ENCODE results near the gene DGKG. TPM values are rescaled to one million over a fixed set of nuclear protein-coding genes. Genes with fewer than 3 reads are reported as not detected.

The DGKG gene
- total and polyA plus RNA-seq, 7 donors, result 0.60 to 30.7 (median 6.1) TPM

DNA sequence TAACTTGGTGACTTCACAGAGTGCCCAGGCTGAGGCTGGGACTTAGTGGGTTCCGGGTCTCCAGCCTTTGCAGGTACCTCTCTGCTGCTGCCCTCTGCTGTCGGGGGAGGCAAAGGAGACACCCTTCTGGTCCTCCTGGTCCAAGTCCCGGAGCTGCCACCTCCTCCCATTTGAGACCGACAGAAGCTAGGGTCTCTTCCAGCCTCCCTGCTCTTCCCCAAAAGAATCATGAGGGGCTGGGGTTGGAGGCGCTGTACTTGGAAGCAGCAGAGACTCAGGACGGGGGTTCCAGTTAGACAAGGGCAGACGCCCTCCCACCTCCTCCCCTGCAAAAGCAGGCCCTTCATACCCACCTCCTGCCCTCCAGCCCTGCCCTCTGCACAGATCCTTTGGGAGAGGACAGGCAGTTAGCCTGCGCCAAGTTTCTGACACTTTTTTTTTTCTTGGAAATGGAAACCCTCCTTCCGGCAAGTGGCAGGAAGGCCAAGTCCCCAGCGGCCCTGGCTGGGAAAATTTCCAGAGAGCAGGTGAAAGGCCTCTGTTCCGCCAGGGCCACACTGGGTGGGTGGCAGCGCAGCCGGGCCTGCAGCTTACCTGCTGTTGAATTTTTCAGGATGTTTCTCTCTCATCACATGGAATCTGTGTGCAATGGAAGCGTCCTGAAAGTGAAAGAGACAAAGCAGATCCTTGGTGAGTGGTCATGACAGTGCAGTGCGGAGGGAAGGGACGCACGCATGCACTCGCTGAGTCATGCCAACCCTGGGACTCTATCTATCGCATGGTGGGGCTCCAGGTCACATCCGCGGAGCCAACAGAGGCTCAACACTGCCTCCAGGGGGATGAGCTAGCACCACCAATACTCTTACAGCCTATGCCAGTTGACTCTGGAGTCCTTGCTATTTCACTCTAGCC, 119.9 kb downstream of the DGKG start:
- peaks cover 0 to 10% (median 4%) of the 10 kb centered on the region in 4 donors for H3K4me1 ChIP-seq
- 20 to 34% methylated on average over 21 of the region's 21 CpGs for WGBS, 2 donors
- H3K27ac ChIP-seq, result peak overlapping the region in 2 of 4 donors; percentile 18 to 58
- DNase-seq, result peak; percentile 79
- H3K36me3 ChIP-seq, result peaks cover 0 to 6% (median 0%) of the 10 kb centered on the region in 4 donors
- H3K9me3 ChIP-seq, result no peaks in the 10 kb centered on the region
- no peaks in the 10 kb centered on the region for H3K27me3 ChIP-seq
- intact Hi-C loops (cut with DNase I), result loop anchor here (2.0 kb wide), 1 partner anchor 259 kb away; no protein-coding TSS in a partner anchor
- peak overlapping the region in 3 of 4 donors; percentile 13 to 20 (median 18) for H3K4me3 ChIP-seq
- TF ChIP-seq POLR2AphosphoS5 (IDR thresholded peaks at IDR 0.05), result peak in 1 of 4 donors; percentile 19
- TF ChIP-seq POLR2A (IDR thresholded peaks at IDR 0.05), result no peak
- TF ChIP-seq CTCF (IDR thresholded peaks at IDR 0.05), result peak in 1 of 4 experiments; percentile 39

DNA sequence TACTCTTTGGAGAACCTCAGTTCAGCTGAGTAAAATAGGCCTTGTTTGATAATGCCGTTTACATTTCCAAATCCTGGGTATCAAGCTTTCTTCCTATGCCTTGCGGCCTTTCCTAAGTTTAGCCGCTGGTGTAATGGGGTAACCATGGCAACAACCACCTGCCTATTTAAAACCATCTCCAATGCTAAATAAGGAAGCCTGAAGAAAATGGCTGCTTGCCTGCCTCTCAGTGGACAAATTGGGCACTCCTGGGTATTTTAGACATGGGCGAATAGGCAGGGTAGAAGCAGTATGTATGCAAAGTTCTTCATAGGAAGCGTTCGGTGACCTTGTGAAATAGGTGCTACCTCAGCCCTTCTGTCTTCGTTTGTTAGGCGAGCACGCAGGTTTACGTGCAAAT, 122.7 kb downstream of the DGKG start:
- Histone ChIP-seq H3K4me1 (peaks cover 0 to 10% (median 4%) of the 10 kb centered on the region in 4 donors), H3K36me3 (peaks cover 0 to 6% (median 0%) of the 10 kb centered on the region in 4 donors), H3K9me3 (no peaks in the 10 kb centered on the region), H3K27me3 (no peaks in the 10 kb centered on the region), H3K27ac (peak overlapping the region in 1 of 4 donors; percentile 61), H3K4me3 (no peak overlapping the region)
- no peak for TF ChIP-seq POLR2A (IDR thresholded peaks at IDR 0.05)
- TF ChIP-seq EP300 (IDR thresholded peaks at IDR 0.05), result no peak
- TF ChIP-seq CTCF (IDR thresholded peaks at IDR 0.05), result no peak
- TF ChIP-seq POLR2AphosphoS5 (IDR thresholded peaks at IDR 0.05), result no peak
- DNase-seq, result no peak
- 84 to 85% methylated on average over 10 of the region's 10 CpGs for WGBS, 2 donors
- intact Hi-C loops (cut with DNase I), result no loop called here

DNA sequence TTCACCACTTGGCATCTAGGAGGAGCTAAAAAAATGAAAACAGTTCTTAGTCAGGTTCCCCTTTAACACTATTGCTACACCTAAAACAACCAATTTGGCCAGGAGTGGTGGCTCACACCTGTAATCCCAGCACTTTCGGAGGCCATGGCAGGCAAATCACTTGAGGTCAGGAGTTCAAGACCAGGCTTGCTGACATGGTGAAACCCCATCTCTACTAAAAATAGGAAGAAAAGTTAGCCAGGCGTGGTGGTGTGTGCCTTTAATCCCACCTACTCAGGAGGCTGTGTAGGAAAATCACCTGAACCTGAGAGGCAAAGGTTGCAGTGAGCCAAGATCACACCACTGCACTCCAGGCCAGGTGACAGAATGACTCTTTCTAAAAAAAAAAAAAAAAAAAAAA, 124.1 kb downstream of the DGKG start:
- WGBS, 2 donors, result 89 to 90% methylated on average over 2 of the region's 2 CpGs
- TF ChIP-seq EP300 (IDR thresholded peaks at IDR 0.05), result no peak
- no peak overlapping the region for H3K27ac ChIP-seq
- intact Hi-C loops (cut with DNase I), result no loop called here
- H3K9me3 ChIP-seq, result no peaks in the 10 kb centered on the region
- peaks cover 0 to 6% (median 0%) of the 10 kb centered on the region in 4 donors for H3K36me3 ChIP-seq
- H3K27me3 ChIP-seq, result no peaks in the 10 kb centered on the region
- H3K4me3 ChIP-seq, result no peak overlapping the region
- DNase-seq, result no peak
- peaks cover 0 to 10% (median 4%) of the 10 kb centered on the region in 4 donors for H3K4me1 ChIP-seq

DNA sequence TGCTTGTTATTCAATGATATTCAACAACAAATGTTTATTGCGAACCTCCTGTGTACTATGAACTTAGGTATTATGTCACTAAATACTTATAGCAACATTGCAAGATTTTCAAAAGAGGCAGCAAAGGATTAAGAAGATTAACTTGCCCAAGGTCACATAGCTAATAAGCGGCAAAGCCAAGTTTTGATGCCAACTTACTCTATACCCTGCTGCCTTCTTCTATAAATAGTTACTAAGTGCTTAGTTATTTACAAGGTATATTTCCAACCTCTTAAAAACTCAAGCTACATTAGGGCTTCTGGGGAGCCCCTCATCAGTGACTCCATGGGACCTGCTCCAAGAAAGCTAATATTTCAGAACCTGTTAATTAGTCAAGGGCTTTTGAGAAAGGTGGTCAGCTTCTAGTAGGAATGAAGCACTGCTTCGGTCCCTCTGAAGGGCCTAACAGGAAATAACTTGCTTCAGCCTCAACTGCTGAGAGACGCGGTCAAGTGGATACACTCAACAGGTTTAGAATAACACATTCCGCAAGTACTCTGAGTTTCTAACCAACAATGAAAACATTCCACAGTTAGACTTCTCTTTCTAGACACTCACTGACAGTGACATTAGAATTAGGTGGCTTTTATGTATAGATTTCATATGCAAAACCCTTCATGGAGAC, 125.5 kb downstream of the DGKG start:
- H3K27ac ChIP-seq, result no peak overlapping the region
- intact Hi-C loops (cut with DNase I), result no loop called here
- peaks cover 0 to 6% (median 0%) of the 10 kb centered on the region in 4 donors for H3K36me3 ChIP-seq
- 92 to 96% methylated on average over 6 of the region's 6 CpGs for WGBS, 2 donors
- H3K27me3 ChIP-seq, result no peaks in the 10 kb centered on the region
- TF ChIP-seq POLR2A (IDR thresholded peaks at IDR 0.05) (no peak), CTCF (IDR thresholded peaks at IDR 0.05) (no peak), EP300 (IDR thresholded peaks at IDR 0.05) (no peak), POLR2AphosphoS5 (IDR thresholded peaks at IDR 0.05) (no peak)
- no peaks in the 10 kb centered on the region for H3K4me1 ChIP-seq
- no peak for DNase-seq
- H3K4me3 ChIP-seq, result no peak overlapping the region
- no peaks in the 10 kb centered on the region for H3K9me3 ChIP-seq

GRCh38 chr3:186235554-186235953, 126.5 kb downstream of the DGKG start:
- no peaks in the 10 kb centered on the region for H3K27me3 ChIP-seq
- no peak overlapping the region for H3K27ac ChIP-seq
- no peaks in the 10 kb centered on the region for H3K9me3 ChIP-seq
- DNase-seq, result no peak
- WGBS, 2 donors, result 41 to 71% methylated on average over 5 of the region's 5 CpGs
- H3K36me3 ChIP-seq, result peaks cover 0 to under 1% (median 0%) of the 10 kb centered on the region in 4 donors
- intact Hi-C loops (cut with DNase I), result no loop called here
- H3K4me1 ChIP-seq, result no peaks in the 10 kb centered on the region
- H3K4me3 ChIP-seq, result no peak overlapping the region
- TF ChIP-seq EP300 (IDR thresholded peaks at IDR 0.05) (no peak), POLR2AphosphoS5 (IDR thresholded peaks at IDR 0.05) (no peak), POLR2A (IDR thresholded peaks at IDR 0.05) (no peak), CTCF (IDR thresholded peaks at IDR 0.05) (no peak)
